B cell (primary cell): ENCODE measurements around the gene TSPAN10. TPM values are rescaled to one million over a fixed set of nuclear protein-coding genes. Genes with fewer than 3 reads are reported as not detected.
A peak's percentile ranks its signal among the peaks of the same experiment; 100 is the strongest.

Experiments
- ATAC-seq: fragments of 200-7000 bp; cut with Tn5 transposase; one replicate; pipeline ENCODE4 v1.10.0; 2021; ENCODE audit warnings: low read depth, mild to moderate bottlenecking, moderate number of reproducible peaks, moderate library complexity
- CTCF ChIA-PET: fragments of 350-600 bp; sonication (Branson Sonifier 250); formaldehyde crosslinking; loops from one replicate; lab custom pipeline; 2021; ENCODE audit warnings: antibody characterized with exemption, inconsistent platforms; lab: Charles Lee
- POLR2A ChIA-PET: fragments of 350-600 bp; sonication (Branson Sonifier 250); formaldehyde crosslinking; loops from one replicate; lab custom pipeline; 2021; ENCODE audit warnings: antibody characterized with exemption; lab: Charles Lee
- DNase-seq: peaks from one replicate; pipeline ENCODE4 v3.0.0; 2013
- H2AFZ ChIP-seq: 2 replicates; pipeline ENCODE4 v1.6.1; 2012; ENCODE audit warnings: mild to moderate bottlenecking, low read depth, low read length; ENCODE audit not compliant: insufficient read depth, poor library complexity, severe bottlenecking
- H3K27ac ChIP-seq, 2 donors: 1 replicate in 1 of 2; 2 replicates in 1 of 2; pipeline ENCODE4 v1.5.1; 2012 to 2013; ENCODE audit warnings: low read length in 2 of 2, mild to moderate bottlenecking in 2 of 2, moderate library complexity in 1 of 2
- H3K27me3 ChIP-seq, 4 experiments: fragments of 200-600 bp in 1 of 4; sonication (generic) in 1 of 4; replicated peaks in 1 of 4; 1 replicate in 2 of 4; 2 replicates in 2 of 4; pipeline versions ENCODE4 v1.6.1 to v1.7.0; 2013 to 2016; ENCODE audit warnings: low read length in 3 of 4, mild to moderate bottlenecking in 2 of 4, mixed read lengths in 1 of 4, moderate library complexity in 1 of 4; ENCODE audit not compliant: insufficient read depth in 4 of 4, control insufficient read depth in 3 of 4; ENCODE audit errors: control extremely low read depth in 1 of 4
- H3K36me3 ChIP-seq, 2 experiments: replicated peaks in 1 of 2; 1 replicate in 1 of 2; 2 replicates in 1 of 2; pipeline versions ENCODE4 v1.6.1 to v1.7.1; 2013; ENCODE audit warnings: low read length in 1 of 2; ENCODE audit not compliant: insufficient read depth in 2 of 2, control insufficient read depth in 1 of 2; ENCODE audit errors: control extremely low read depth in 1 of 2, extremely low read depth in 1 of 2
- H3K4me1 ChIP-seq, 2 donors: fragments of 200-600 bp in 1 of 2; sonication (generic) in 1 of 2; 1 replicate in 1 of 2; 2 replicates in 1 of 2; pipeline versions ENCODE4 v1.5.1 to v1.6.1; 2013 to 2017; ENCODE audit warnings: low read length in 2 of 2; ENCODE audit not compliant: control insufficient read depth in 2 of 2, insufficient read depth in 2 of 2
- H3K4me2 ChIP-seq: replicated peaks from 2 replicates; pipeline ENCODE3; 2012; ENCODE audit warnings: mild to moderate bottlenecking, low read depth, low read length; ENCODE audit not compliant: poor library complexity, severe bottlenecking
- H3K4me3 ChIP-seq, 5 experiments: fragments of 200-600 bp in 1 of 5; sonication (generic) in 1 of 5; 1 replicate in 3 of 5; 2 replicates in 2 of 5; pipeline versions ENCODE4 v1.5.1 to v1.7.0; 2011 to 2016; ENCODE audit warnings: low read length in 4 of 5, mild to moderate bottlenecking in 4 of 5, low read depth in 2 of 5, control low read depth in 1 of 5, moderate library complexity in 1 of 5; ENCODE audit not compliant: insufficient read depth in 1 of 5; ENCODE audit errors: control extremely low read depth in 1 of 5, extremely low read depth in 1 of 5
- H3K79me2 ChIP-seq: fragments of 200-600 bp; sonication (generic); one replicate; pipeline ENCODE4 v1.6.0; 2016; ENCODE audit warnings: low read length; ENCODE audit not compliant: control insufficient read depth, insufficient read depth
- H3K9ac ChIP-seq: fragments of 200-600 bp; sonication (generic); 2 replicates; pipeline ENCODE4 v1.6.1; 2017; ENCODE audit warnings: mild to moderate bottlenecking, low read length, moderate library complexity
- H3K9me3 ChIP-seq, 3 donors: one replicate each; pipeline versions ENCODE4 v1.6.1 to v1.7.1; 2013; ENCODE audit warnings: low read length in 2 of 3; ENCODE audit not compliant: control insufficient read depth in 2 of 3, insufficient read depth in 1 of 3; ENCODE audit errors: control extremely low read depth in 1 of 3
- H4K20me1 ChIP-seq: 2 replicates; pipeline ENCODE4 v1.6.0; 2012; ENCODE audit warnings: mild to moderate bottlenecking, low read length; ENCODE audit not compliant: insufficient read depth, control insufficient read depth, poor library complexity, severe bottlenecking
- H3K27ac Mint-ChIP-seq: one replicate; pipeline ENCODE4 v1.8.0; 2021; ENCODE audit warnings: mixed read lengths
- H3K27me3 Mint-ChIP-seq: one replicate; pipeline ENCODE4 v1.8.0; 2021; ENCODE audit warnings: mixed read lengths
- H3K4me1 Mint-ChIP-seq: one replicate; pipeline ENCODE4 v1.8.0; 2021; ENCODE audit warnings: mixed read lengths
- H3K4me3 Mint-ChIP-seq: one replicate; pipeline ENCODE4 v1.8.0; 2021; ENCODE audit warnings: mixed read lengths
- H3K9me3 Mint-ChIP-seq: one replicate; pipeline ENCODE4 v1.8.0; 2022; ENCODE audit warnings: mixed read lengths; ENCODE audit not compliant: insufficient read depth
- EZH2 ChIP-seq: IDR thresholded peaks from 2 replicates; pipeline ENCODE4 v1.6.1; 2012; ENCODE audit warnings: borderline replicate concordance, low read depth, mild to moderate bottlenecking, moderate library complexity, low read length; ENCODE audit not compliant: insufficient read depth, poor library complexity, severe bottlenecking
- WGBS: methylation state at CpG from one replicate; pipeline ENCODE4 v1.1.5; 2013; ENCODE audit warnings: missing lambda C conversion rate; ENCODE audit not compliant: insufficient coverage; 5-methylcytosine and 5-hydroxymethylcytosine counted together
- intact Hi-C: fragments of 100-400 bp; cut with micrococcal nuclease; formaldehyde crosslinking; loops from one replicate; pipeline ENCODE4 v1.10.0; 2022
- polyA plus RNA-seq: library from polyadenylated mRNA; depleted of rRNA; stranded (reverse); fragments of >200 nt; gene quantifications from 2 replicates; pipeline ENCODE4 v1.2.3, GENCODE V29; 2012
- total RNA-seq, 2 donors: library from RNA; stranded (reverse); fragments of 120-200 nt in 1 of 2; gene quantifications; 1 replicate in 1 of 2; 2 replicates in 1 of 2; pipeline versions ENCODE4 v1.2.3 to v1.2.4, GENCODE V29; 2013 to 2022
- TF ChIP-seq, protein P1 (sequence below): fragments of 200-600 bp; IDR thresholded peaks from one replicate; pipeline ENCODE4 v1.8.0; 2022; ENCODE audit warnings: antibody characterized with exemption, mild to moderate bottlenecking

The TSPAN10 gene
- total and polyA plus RNA-seq, 2 donors (not counting 1 experiment from before 2014, with no cell fraction given), result 0.34 to 1.1 TPM

DNA sequence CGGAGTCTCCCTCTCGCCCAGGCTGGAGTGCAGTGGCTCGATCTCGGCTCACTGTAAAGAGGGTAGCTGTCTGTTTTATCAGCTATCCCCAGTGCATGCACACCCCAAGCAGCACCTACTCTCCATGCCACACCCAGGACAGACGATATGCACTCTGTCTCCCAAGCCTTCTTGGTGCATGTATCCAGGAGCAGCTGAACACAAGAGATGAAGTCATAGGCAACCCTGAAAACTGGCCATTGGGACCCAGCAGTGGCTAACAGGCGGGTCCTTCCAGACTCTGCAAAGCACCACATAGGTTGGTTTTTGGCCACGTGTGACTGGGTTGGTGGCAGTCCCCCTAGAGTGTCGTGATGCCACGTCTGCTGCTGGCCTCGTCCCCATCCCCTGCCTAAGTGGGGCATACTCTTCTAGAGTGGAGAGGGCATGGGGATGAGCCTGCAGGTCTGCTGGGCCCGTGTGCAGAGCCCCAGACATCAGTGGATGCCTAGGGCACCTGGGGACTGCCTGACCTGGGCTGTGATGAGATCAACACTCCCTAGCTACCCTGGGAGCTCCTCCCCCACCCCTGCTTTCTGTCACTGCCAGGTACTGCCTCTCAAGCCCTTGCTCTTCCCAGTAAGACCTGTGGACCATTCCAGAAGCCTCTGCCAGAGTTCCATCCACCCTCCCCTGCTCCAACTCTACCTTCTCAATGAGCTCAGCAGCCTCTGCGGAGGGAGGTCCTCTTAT is 10.0 kb downstream of the TSPAN10 start:
- Histone ChIP-seq H3K9me3 (peaks cover 0 to 21% (median 3%) of the 10 kb centered on the region in 3 donors), H3K27me3 (peaks cover 0 to 27% (median 1%) of the 10 kb centered on the region in 4 experiments), H3K9ac (no peak overlapping the region), H3K27ac (no peak overlapping the region), H3K4me2 (no peak overlapping the region), H3K4me3 (no peak overlapping the region), H4K20me1 (no peaks in the 10 kb centered on the region), H3K36me3 (no peaks in the 10 kb centered on the region), H3K79me2 (no peaks in the 10 kb centered on the region), H2AFZ (no peak overlapping the region), H3K4me1 (no peaks in the 10 kb centered on the region)
- Mint-ChIP-seq H3K27me3 (peaks cover 18% of the 10 kb centered on the region), H3K9me3 (no peaks in the 10 kb centered on the region), H3K27ac (peak overlapping the region; percentile 15), H3K4me3 (no peak overlapping the region), H3K4me1 (peaks cover 3% of the 10 kb centered on the region)
- DNase-seq (no peak), ATAC-seq (no peak)
- TF ChIP-seq, protein P1, sequence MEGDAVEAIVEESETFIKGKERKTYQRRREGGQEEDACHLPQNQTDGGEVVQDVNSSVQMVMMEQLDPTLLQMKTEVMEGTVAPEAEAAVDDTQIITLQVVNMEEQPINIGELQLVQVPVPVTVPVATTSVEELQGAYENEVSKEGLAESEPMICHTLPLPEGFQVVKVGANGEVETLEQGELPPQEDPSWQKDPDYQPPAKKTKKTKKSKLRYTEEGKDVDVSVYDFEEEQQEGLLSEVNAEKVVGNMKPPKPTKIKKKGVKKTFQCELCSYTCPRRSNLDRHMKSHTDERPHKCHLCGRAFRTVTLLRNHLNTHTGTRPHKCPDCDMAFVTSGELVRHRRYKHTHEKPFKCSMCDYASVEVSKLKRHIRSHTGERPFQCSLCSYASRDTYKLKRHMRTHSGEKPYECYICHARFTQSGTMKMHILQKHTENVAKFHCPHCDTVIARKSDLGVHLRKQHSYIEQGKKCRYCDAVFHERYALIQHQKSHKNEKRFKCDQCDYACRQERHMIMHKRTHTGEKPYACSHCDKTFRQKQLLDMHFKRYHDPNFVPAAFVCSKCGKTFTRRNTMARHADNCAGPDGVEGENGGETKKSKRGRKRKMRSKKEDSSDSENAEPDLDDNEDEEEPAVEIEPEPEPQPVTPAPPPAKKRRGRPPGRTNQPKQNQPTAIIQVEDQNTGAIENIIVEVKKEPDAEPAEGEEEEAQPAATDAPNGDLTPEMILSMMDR, result no peak
- no peak for TF ChIP-seq EZH2
- WGBS, result 74% methylated on average over 9 of the region's 12 CpGs
- intact Hi-C loops, result no loop called here
- POLR2A ChIA-PET, result interaction anchor here (0.6 kb wide), 1 partner anchor 149 kb away, joined by 3 read pairs; no protein-coding TSS in a partner anchor
- CTCF ChIA-PET, result interaction anchor here (0.8 kb wide), 1 partner anchor 13 kb away, joined by 3 read pairs; no protein-coding TSS in a partner anchor

DNA sequence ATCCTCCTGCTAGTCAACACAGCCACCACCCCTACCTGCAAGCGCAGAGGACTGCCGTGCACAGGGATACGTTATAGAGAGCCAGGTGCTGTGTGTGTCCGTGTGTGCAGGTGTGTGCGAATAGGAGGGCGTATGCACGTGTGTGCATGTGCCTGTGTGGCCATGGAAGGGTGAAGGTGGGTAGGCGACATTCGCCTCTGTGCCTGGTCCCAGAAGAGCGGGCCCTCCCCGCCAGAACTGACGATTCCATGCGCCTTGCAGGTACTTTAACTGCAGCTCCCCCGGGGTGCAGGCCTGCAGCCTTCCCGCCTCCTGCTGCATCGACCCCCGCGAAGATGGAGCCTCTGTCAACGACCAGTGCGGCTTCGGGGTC is 10.6 kb downstream of the TSPAN10 start:
- H3K27me3 Mint-ChIP-seq, result peaks cover 18% of the 10 kb centered on the region
- H3K4me1 ChIP-seq, result peaks cover 0 to 2% of the 10 kb centered on the region in 2 donors
- H3K79me2 ChIP-seq, result no peaks in the 10 kb centered on the region
- H3K4me3 Mint-ChIP-seq, result no peak overlapping the region
- H4K20me1 ChIP-seq, result no peaks in the 10 kb centered on the region
- H3K27ac Mint-ChIP-seq, result peak overlapping the region; percentile 15
- CTCF ChIA-PET, result no interaction called here
- 62% methylated on average over 18 of the region's 21 CpGs for WGBS
- H3K27me3 ChIP-seq, result peaks cover 0 to 27% (median 1%) of the 10 kb centered on the region in 4 experiments
- intact Hi-C loops, result no loop called here
- H3K27ac ChIP-seq, result no peak overlapping the region
- H3K4me2 ChIP-seq, result no peak overlapping the region
- H3K4me3 ChIP-seq, result no peak overlapping the region
- peaks cover 3% of the 10 kb centered on the region for H3K4me1 Mint-ChIP-seq
- no peaks in the 10 kb centered on the region for H3K9me3 Mint-ChIP-seq
- no peaks in the 10 kb centered on the region for H3K36me3 ChIP-seq
- peaks cover 0 to 21% (median 3%) of the 10 kb centered on the region in 3 donors for H3K9me3 ChIP-seq
- TF ChIP-seq EZH2, result no peak
- TF ChIP-seq, protein P1, result no peak
- POLR2A ChIA-PET, result interaction anchor here (0.6 kb wide), 1 partner anchor 148 kb away, joined by 3 read pairs; no protein-coding TSS in a partner anchor
- DNase-seq (no peak), ATAC-seq (no peak)
- no peak overlapping the region for H3K9ac ChIP-seq
- H2AFZ ChIP-seq, result no peak overlapping the region
